ENCODE measurements around the gene ARHGEF33.

DNA sequence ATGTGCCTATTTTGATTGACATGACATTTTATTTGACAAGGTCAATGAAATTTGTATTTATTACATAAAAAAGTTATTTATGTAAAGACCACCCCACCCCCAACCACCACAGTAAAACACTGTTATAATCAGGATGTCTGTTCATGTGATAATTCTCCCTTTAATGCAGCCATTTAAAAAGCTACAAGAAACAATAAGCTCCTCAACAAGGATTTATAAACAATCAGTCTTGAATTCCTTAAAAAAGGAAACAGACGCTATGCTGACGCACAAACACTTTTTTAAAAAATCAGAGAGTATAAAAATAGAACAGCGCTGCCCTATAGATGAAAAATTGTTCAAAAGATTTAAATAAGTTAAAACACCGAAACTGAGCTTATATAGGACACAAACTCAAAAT is 129.0 kb downstream of the ARHGEF33 start:
- TF ChIP-seq, protein P1, sequence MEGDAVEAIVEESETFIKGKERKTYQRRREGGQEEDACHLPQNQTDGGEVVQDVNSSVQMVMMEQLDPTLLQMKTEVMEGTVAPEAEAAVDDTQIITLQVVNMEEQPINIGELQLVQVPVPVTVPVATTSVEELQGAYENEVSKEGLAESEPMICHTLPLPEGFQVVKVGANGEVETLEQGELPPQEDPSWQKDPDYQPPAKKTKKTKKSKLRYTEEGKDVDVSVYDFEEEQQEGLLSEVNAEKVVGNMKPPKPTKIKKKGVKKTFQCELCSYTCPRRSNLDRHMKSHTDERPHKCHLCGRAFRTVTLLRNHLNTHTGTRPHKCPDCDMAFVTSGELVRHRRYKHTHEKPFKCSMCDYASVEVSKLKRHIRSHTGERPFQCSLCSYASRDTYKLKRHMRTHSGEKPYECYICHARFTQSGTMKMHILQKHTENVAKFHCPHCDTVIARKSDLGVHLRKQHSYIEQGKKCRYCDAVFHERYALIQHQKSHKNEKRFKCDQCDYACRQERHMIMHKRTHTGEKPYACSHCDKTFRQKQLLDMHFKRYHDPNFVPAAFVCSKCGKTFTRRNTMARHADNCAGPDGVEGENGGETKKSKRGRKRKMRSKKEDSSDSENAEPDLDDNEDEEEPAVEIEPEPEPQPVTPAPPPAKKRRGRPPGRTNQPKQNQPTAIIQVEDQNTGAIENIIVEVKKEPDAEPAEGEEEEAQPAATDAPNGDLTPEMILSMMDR (IDR thresholded peaks at IDR 0.05), result no peak
- TF ChIP-seq POLR2AphosphoS5 (IDR thresholded peaks at IDR 0.05), result no peak

Measured in sigmoid colon (tissue), 4 donors.